Measurements from ENCODE around the gene ATP4B. TPM values are rescaled to one million over a fixed set of nuclear protein-coding genes. Genes with fewer than 3 reads are reported as not detected.

Gene ATP4B
- total RNA-seq, 1 donor from 2014 or later = not detected

GRCh38 chr13:113630804-113631203 lies 27.2 kb downstream of the ATP4B start:
- DNase-seq (ENCODE audit: low spot score in 2 of 2) = no peak
- intact Hi-C loops (cut with DNase I) = no loop called here
- peaks cover 16 to 18% of the 10 kb centered on the region in 2 donors for H3K36me3 ChIP-seq

DNA sequence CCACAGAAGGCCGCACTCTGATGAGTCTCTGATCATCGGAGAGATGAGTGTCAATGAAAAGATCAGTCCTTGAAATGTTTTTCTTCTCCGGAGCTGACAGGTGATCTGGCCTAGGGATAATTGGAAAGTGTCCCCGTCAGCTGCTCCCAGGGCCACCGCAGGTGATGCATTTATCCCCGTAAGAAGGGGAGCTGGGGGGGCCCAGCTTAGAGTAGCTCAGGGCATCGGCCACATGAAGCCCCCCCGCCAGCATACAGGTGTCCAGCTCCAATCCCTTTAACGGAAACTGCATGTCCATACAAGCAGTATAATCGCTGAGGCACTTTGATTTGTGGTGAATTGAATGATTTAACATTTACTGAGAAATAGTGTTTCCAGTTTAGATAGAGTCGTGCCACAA lies 27.7 kb downstream of the ATP4B start:
- intact Hi-C loops (cut with DNase I) = no loop called here
- Histone ChIP-seq H3K27ac (no peak overlapping the region), H3K4me3 (no peak overlapping the region), H3K36me3 (peaks cover 13 to 14% of the 10 kb centered on the region in 2 donors), H3K9me3 (no peaks in the 10 kb centered on the region), H3K27me3 (no peaks in the 10 kb centered on the region), H3K4me1 (peaks cover 0 to 3% of the 10 kb centered on the region in 2 donors)
- TF ChIP-seq CTCF (IDR thresholded peaks at IDR 0.05) = no peak
- no peak for DNase-seq (ENCODE audit: low spot score in 2 of 2)

More at GRCh38 chr13:113630804-113631203, 27.2 kb downstream of the ATP4B start:
- peaks cover 0 to 3% of the 10 kb centered on the region in 2 donors for H3K4me1 ChIP-seq
- TF ChIP-seq CTCF (IDR thresholded peaks at IDR 0.05) = no peak
- no peaks in the 10 kb centered on the region for H3K9me3 ChIP-seq
- no peak overlapping the region for H3K27ac ChIP-seq
- H3K27me3 ChIP-seq = no peaks in the 10 kb centered on the region
- H3K4me3 ChIP-seq = no peak overlapping the region

DNA sequence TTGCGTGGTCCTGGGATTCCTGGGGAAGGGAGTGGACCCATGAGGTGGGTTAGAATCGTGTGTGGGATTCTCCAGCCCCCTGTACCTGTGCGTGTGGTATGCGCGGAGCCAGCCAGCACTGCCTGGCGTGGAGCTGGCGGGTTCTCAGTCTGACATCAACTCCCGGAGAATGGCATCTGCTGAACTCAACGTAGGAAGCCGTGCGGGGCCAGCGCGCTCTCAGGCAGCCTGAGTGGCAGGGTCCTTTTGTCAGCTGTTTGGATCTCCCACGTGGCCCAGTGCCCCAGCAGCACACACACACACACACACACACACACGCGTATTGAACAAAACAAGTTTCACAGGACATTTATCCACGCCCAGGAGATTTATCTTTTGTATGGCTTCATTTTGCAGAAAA lies 28.1 kb downstream of the ATP4B start:
- intact Hi-C loops (cut with DNase I) = no loop called here
- DNase-seq (ENCODE audit: low spot score in 2 of 2) = no peak
- Histone ChIP-seq H3K36me3 (peaks cover 10 to 11% of the 10 kb centered on the region in 2 donors), H3K4me1 (peaks cover 0 to 3% of the 10 kb centered on the region in 2 donors), H3K9me3 (no peaks in the 10 kb centered on the region), H3K27me3 (no peaks in the 10 kb centered on the region), H3K27ac (no peak overlapping the region), H3K4me3 (no peak overlapping the region)
- no peak for TF ChIP-seq CTCF (IDR thresholded peaks at IDR 0.05)

DNA sequence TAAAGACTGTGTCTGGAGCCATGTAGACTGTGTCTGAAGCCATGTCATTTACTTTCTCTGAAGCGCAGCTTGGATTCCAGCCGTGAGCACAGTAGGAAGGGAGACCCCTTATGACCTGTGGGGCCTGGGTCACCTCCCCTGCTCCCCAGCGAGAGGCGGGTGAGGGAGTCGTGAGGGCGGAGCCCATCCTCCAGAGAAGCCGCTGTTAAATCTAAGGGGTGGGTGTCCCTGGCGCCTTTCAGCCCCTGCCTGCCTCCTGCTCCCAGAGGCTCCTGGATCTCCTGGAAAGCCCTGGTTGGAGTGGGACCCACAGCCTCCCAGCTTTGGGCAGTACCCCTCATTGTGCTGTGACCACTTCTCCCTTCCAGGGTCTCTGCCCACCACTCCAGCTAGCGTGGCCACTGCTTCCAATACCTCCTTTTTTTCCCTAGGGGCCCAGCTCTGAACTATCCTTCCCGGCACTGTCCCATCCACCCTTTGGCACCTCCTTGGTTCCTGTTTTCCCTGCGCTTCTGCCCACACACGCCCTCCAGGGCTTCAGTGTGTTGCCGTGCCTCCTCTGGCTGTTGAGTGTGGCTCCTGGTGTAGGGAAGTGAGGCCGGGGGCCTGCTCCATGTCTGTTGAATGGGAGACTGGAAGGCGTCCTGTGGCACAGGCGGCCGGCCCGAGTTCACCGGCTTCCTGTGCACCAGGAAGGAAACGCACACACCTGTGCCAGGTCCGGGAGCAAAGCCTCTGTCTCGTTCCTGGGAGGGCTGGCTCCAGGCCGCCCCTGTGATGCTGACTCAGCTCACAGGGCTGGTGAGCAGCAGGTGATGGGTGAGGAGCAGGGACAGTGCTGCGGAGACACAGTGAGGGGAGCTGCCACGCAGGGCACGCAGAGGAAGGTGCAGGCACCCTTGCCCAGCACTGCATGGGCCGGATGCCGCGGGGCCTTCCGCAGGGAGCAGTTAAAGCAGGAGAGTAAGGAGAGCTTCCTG lies 29.4 kb downstream of the ATP4B start:
- no peaks in the 10 kb centered on the region for H3K9me3 ChIP-seq
- peaks cover 0 to 3% of the 10 kb centered on the region in 2 donors for H3K4me1 ChIP-seq
- peaks cover 5% of the 10 kb centered on the region in 2 donors for H3K36me3 ChIP-seq
- no peak overlapping the region for H3K4me3 ChIP-seq
- intact Hi-C loops (cut with DNase I) = no loop called here
- TF ChIP-seq CTCF (IDR thresholded peaks at IDR 0.05) = no peak
- DNase-seq (ENCODE audit: low spot score in 2 of 2) = no peak
- H3K27me3 ChIP-seq = no peaks in the 10 kb centered on the region
- H3K27ac ChIP-seq = no peak overlapping the region

DNA sequence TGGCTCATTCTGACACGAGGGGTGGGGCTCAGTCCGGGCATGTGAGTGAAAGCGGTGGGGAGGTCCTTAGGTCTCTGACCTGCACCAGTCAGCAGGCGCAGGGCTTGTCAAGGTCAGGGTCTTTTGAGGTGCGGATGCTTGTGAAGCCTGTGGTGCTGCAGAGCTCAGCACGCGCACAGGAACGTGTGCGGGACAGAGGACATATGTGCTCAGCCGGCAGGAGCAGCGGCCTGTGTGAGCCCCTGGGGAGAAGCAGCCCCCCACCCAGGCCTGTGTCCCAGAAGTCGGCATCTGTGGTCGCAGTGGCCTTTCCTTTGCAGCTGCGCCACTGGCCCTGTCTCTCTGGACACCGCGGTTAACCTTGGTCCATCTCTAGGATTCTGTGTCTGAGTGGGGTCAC lies 30.9 kb downstream of the ATP4B start:
- Histone ChIP-seq H3K36me3 (peaks cover 2 to 3% of the 10 kb centered on the region in 2 donors), H3K9me3 (no peaks in the 10 kb centered on the region), H3K27me3 (no peaks in the 10 kb centered on the region), H3K27ac (no peak overlapping the region), H3K4me1 (peaks cover 0 to 3% of the 10 kb centered on the region in 2 donors), H3K4me3 (no peak overlapping the region)
- no peak for DNase-seq (ENCODE audit: low spot score in 2 of 2)
- no peak for TF ChIP-seq CTCF (IDR thresholded peaks at IDR 0.05)
- intact Hi-C loops (cut with DNase I) = no loop called here
